HG03175 (cell line): Measurements from ENCODE around the gene DUSP1.
"Not testable (repeated sequence)": the region's sequence is repeated elsewhere in the genome, so short reads cannot be mapped to it uniquely, and the experiment has no call there.

Experiments used
- ATAC-seq: cut with Tn5 transposase; IDR thresholded peaks from one replicate; pipeline ENCODE4 v1.9.1; 2021; ENCODE audit warnings: mild to moderate bottlenecking, moderate library complexity; ENCODE audit not compliant: unreplicated experiment

Gene DUSP1, protein sequence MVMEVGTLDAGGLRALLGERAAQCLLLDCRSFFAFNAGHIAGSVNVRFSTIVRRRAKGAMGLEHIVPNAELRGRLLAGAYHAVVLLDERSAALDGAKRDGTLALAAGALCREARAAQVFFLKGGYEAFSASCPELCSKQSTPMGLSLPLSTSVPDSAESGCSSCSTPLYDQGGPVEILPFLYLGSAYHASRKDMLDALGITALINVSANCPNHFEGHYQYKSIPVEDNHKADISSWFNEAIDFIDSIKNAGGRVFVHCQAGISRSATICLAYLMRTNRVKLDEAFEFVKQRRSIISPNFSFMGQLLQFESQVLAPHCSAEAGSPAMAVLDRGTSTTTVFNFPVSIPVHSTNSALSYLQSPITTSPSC

DNA sequence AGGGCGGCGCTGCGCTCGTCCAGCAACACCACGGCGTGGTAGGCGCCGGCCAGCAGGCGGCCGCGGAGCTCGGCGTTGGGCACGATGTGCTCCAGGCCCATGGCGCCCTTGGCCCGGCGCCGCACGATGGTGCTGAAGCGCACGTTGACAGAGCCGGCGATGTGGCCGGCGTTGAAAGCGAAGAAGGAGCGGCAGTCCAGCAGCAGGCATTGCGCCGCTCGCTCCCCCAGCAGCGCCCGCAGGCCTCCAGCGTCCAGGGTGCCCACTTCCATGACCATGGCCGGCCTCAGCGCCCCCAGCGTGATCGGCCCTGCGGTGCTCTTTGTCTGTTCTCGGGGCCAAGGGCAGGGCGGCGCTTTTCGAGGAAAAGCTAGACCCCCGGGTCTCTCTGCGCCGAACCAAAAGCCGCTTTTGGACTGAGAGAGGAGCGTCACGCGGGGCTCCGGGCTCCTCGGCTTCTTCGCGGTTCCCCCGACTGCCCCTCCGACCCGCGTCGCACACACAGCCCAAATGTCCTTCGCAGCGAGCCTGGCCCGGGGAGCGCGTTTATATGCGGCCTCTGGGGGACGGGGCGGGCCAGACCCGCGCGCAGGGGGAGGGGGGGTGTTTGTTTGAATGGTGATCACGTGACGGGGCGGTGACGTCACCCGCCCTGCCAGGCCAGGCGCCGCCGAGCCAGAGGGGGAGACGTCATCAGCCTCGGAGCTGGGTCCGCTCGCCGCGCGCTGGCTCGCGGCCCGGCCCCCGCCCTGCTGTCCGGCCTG is at the start of gene DUSP1:
Gene DUSP1 (minus strand): TSS at position 521 of the 764 bp plus-strand sequence. CDS start 243 bp downstream, at position 278.
- peak; percentile 61 for ATAC-seq

GRCh38 chr5:172820046-172820767 is 49.2 kb upstream of the DUSP1 start:
- no peak for ATAC-seq

GRCh38 chr5:172819569-172819968 is 48.6 kb upstream of the DUSP1 start:
- no peak for ATAC-seq

DNA sequence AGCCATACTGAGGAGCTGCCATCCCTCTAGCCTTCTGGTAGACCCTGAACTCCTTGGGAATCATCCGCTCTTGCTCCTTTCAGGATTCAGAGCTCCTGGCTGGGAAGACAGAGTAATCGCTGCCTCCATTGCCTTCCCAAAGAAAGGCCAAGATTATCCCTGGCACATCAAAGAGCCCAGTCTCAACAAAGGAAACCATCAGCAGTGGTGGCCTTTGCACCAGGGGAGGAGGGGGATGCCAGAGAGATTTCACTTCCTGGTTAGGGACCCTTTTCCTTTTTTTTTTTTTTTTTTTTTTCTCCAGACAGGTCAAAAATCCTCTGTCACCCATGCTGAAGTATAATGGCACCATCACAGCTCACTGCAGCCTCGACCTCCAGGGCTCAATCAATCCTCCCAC is 47.1 kb upstream of the DUSP1 start:
- no peak for ATAC-seq

DNA sequence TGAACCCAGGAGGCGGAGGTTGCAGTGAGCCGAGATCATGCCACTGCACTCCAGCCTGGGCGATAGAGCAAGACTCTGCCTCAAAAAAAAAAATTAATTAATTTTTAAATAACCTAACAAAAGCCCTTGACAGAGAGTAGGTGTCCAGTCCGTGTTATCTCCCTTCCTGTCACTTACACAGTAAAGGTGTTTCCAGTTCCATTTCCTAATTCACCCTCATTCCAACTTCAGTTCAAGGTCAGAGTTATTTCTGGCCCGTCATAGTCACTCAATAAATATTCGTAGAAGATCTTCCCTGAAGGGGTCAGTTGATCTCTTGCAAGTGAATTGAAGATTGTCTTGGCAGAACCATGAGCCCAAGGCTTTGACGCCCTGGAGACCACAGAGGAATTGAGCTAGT is 46.7 kb upstream of the DUSP1 start:
- no peak for ATAC-seq

GRCh38 chr5:172816925-172817562 is 46.0 kb upstream of the DUSP1 start:
- ATAC-seq = no peak

DNA sequence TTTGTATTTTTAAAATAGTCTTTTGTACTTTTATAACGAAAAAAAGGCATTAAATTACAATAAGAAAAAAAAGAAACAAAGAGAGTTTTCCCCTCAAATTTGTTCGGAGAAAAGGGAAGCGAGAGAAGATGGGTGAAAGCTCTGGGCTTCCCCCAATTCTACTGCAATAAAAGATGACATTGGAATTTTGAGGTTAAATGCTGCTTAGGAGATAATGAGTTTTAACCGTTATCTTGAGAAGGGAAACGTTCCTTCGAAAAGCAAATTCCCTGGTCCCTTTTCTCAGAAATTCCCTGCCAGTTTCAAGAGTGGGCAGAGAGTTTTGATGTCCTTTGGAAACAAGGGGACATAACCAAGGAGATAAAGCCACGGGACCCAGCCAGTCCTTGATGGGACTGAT is 44.6 kb upstream of the DUSP1 start:
- no peak for ATAC-seq

DNA sequence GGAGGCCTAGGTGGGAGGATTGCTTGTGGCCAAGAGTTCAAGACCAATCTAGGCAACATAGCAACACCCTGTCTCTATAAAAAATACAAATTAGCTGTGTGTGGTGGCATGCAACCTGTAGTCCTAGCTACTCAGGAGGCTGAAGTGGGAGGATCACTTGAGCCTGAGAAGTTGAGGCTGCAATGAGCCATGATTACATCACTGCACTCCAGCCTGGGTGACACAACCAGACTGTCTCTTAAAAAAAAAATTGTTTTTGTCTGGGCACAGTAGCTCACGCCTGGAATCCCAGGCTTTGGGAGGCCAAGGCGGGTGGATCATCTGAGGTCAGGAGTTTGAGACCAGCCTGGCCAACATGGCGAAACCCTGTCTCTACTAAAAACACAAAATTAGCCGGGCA is 40.0 kb upstream of the DUSP1 start:
- not testable (repeated sequence) for ATAC-seq

DNA sequence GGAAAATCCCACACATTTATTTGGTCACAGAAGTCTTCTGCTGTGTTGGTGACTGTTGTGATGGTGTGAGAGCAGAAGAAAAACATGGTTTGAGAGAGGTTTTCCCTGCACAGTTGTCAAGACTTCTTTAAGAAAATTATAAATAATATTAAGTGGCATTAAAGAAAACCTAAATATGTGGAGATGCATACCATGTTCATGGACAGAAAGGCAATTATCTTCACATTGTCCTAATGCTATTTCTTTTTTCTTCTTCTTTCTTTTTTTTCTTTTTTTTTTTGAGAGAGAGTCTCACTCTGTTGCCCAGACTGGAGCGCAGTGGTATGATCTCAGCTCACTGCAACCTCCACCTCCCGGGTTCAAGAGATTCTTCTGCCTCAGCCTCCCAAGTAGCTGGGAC is 38.8 kb upstream of the DUSP1 start:
- ATAC-seq = no peak

DNA sequence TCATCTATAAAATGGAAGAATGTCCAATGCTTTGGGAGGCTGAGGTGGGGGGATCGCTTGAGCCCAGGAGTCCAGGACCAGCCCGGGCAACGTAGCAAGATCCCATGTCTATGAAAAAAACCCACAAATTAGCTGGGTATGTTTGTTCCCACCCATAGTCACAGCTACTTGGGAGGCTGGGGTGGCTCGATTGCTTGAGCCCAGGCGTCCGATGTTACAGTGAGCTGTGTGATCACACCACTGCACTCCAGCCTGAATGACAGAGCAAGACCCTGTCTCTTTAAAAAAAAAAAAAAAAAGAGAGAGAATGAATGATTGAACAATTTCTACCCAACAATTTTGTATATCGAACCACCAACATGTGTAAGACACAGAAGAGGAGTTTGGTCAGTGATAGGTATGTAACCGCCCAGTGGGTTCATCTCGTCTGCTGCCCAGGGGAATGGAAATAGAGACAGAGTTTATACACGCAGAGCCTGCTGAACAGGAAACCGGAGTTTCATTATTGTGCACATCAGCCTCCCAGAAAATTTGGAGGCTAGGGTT is 36.8 kb upstream of the DUSP1 start:
- no peak for ATAC-seq

- peak; percentile 97 for ATAC-seq
Measured at GRCh38 chr5:172806897-172807672, 36.1 kb upstream of the DUSP1 start.

GRCh38 chr5:172805736-172806255 is 34.8 kb upstream of the DUSP1 start:
- no peak for ATAC-seq

- ATAC-seq = no peak
Measured at GRCh38 chr5:172805018-172805683, 34.2 kb upstream of the DUSP1 start.

GRCh38 chr5:172802567-172803176 is 31.7 kb upstream of the DUSP1 start:
- no peak for ATAC-seq

DNA sequence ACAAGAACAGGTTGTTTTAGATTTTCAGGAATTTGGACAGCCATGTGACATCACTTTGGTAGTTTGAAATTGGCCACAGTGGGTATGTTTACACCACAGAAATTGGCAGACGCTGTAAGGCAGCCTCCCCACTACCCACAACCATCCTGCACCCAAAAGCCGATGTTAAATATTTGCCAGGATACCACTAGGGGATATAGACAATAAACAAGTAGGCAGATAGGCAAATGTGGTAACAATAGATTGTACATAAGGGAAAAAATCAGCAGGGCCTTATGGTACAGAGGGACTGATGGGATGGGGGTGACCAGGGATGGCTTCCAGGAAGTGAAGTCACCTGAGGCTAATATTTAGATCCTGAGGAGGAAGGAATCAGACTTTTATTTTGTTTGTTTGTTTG is 31.1 kb upstream of the DUSP1 start:
- ATAC-seq = no peak

DNA sequence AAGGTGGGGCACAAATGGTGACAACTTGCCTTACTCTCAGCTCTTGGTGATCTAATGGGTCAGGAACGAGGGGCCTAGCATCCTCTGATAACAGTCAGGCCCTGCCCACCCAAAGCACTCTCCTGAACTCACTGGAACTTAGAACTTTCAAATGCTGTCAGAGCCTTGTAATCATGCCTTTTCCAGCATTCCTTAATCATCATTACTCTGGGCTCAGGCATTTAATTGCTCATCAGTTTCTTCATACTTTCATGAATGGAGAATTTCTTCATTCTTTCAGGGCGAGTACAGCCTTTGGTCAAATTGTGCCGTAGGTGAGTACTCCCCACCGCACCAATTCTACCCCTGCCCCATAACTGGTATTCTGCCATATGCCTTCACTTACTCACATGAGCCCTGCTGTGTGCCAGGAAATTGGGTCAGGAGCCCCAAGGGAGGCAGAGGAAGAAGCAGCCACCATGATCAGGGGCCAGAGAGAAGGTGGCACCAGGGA is 30.2 kb upstream of the DUSP1 start:
- ATAC-seq = no peak

DNA sequence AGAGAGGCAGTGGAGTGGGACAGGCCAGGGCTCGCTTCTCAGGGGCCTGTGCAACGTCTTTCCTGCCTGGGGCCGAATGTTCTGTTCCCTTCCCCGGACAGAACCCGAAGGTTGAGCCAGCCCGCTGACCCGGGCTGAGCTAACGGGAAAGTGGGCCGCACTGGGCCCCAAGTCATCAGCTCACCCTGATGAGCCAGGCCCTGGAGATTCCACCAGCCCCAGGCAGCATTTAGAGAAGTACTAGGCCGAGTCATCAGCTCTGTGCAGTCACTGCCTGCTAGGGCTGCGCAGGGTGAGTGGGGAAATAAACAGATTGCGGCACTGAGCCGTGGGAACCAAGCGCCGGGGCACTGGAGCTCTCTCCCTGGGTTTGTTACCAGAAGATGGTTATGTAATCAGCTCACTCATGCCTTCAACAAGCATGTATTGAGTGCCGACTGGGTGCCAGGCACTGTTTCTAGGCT is 29.1 kb upstream of the DUSP1 start:
- ATAC-seq = no peak

DNA sequence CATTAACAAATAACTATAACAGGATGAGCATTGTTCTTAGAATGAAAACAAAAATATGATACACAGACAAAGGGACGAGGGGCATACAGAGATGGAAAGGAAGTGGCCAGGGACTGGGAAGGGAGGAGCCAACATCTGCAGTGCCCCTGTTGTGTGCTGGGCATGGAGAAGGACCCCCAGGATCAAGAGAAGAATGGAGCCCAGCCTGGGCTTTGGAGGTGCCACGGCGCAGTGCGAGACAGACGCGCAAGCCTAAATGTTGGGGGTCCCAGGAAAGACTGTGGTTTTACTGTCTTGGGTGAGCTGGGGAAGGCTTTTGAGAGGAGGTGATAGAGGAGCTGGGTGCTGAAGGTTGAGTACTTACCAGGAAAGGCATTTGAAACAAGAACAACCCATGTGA is 28.4 kb upstream of the DUSP1 start:
- ATAC-seq = no peak
